ENCODE measurements around the gene EXOC4. TPM values are rescaled to one million over a fixed set of nuclear protein-coding genes. Genes with fewer than 3 reads are reported as not detected.

EXOC4 gene
- total RNA-seq, 4 donors from 2014 or later = 36.6 to 64.0 (median 57.4) TPM

- TF ChIP-seq POLR2A (IDR thresholded peaks at IDR 0.05; ENCODE audit: low read depth) (no peak), POLR2AphosphoS5 (IDR thresholded peaks at IDR 0.05) (no peak), CTCF (IDR thresholded peaks at IDR 0.05) (no peak), EP300 (IDR thresholded peaks at IDR 0.05) (no peak)
- intact Hi-C loops (cut with DNase I) = no loop called here
- no peaks in the 10 kb centered on the region for H3K27me3 ChIP-seq
- no peaks in the 10 kb centered on the region for H3K4me1 ChIP-seq
- no peak overlapping the region for H3K27ac ChIP-seq (replicated peaks in 1 of 4)
- H3K36me3 ChIP-seq = peaks cover 0 to 23% (median 9%) of the 10 kb centered on the region in 4 donors
- DNase-seq (ENCODE audit: extremely low spot score) = no peak
- WGBS = 64% methylated on average over 3 of the region's 3 CpGs
- no peaks in the 10 kb centered on the region for H3K9me3 ChIP-seq
- H3K4me3 ChIP-seq = no peak overlapping the region
These were observed 569.2 kb downstream of the EXOC4 start for GRCh38 chr7:133822001-133822641.

- Histone ChIP-seq H3K36me3 (peaks cover 0 to 16% (median 7%) of the 10 kb centered on the region in 4 donors), H3K27me3 (no peaks in the 10 kb centered on the region), H3K27ac (replicated peaks in 1 of 4) (no peak overlapping the region), H3K4me3 (no peak overlapping the region), H3K4me1 (peaks cover 0 to 3% (median 0%) of the 10 kb centered on the region in 4 donors), H3K9me3 (no peaks in the 10 kb centered on the region)
- no peak for DNase-seq (ENCODE audit: extremely low spot score)
- TF ChIP-seq POLR2AphosphoS5 (IDR thresholded peaks at IDR 0.05) (no peak), CTCF (IDR thresholded peaks at IDR 0.05) (no peak), EP300 (IDR thresholded peaks at IDR 0.05) (no peak), POLR2A (IDR thresholded peaks at IDR 0.05; ENCODE audit: low read depth) (no peak)
- 95% methylated on average over 4 of the region's 4 CpGs for WGBS
- intact Hi-C loops (cut with DNase I) = no loop called here
These were observed 570.1 kb downstream of the EXOC4 start for GRCh38 chr7:133822868-133823552.

GRCh38 chr7:133824132-133824531 lies 571.3 kb downstream of the EXOC4 start:
- Histone ChIP-seq H3K9me3 (no peaks in the 10 kb centered on the region), H3K4me3 (no peak overlapping the region), H3K27ac (replicated peaks in 1 of 4) (no peak overlapping the region), H3K27me3 (no peaks in the 10 kb centered on the region), H3K36me3 (peaks cover 0 to 5% (median 0%) of the 10 kb centered on the region in 4 donors), H3K4me1 (peaks cover 0 to 3% (median 0%) of the 10 kb centered on the region in 4 donors)
- no peak for DNase-seq (ENCODE audit: extremely low spot score)
- intact Hi-C loops (cut with DNase I) = no loop called here
- 80% methylated on average over 6 of the region's 6 CpGs for WGBS
- no peak for TF ChIP-seq EP300 (IDR thresholded peaks at IDR 0.05)
- TF ChIP-seq CTCF (IDR thresholded peaks at IDR 0.05) = no peak
- TF ChIP-seq POLR2AphosphoS5 (IDR thresholded peaks at IDR 0.05) = no peak
- TF ChIP-seq POLR2A (IDR thresholded peaks at IDR 0.05; ENCODE audit: low read depth) = no peak

GRCh38 chr7:133827707-133828623 lies 575.1 kb downstream of the EXOC4 start:
- Histone ChIP-seq H3K4me3 (no peak overlapping the region), H3K27ac (replicated peaks in 1 of 4) (no peak overlapping the region), H3K36me3 (no peaks in the 10 kb centered on the region), H3K4me1 (peaks cover 0 to 3% (median 0%) of the 10 kb centered on the region in 4 donors), H3K27me3 (no peaks in the 10 kb centered on the region), H3K9me3 (peaks cover 0 to 8% (median 0%) of the 10 kb centered on the region in 4 donors)
- no peak for TF ChIP-seq POLR2A (IDR thresholded peaks at IDR 0.05; ENCODE audit: low read depth)
- TF ChIP-seq POLR2AphosphoS5 (IDR thresholded peaks at IDR 0.05) = no peak
- TF ChIP-seq EP300 (IDR thresholded peaks at IDR 0.05) = no peak
- no peak for TF ChIP-seq CTCF (IDR thresholded peaks at IDR 0.05)
- 61% methylated on average over 7 of the region's 7 CpGs for WGBS
- no peak for DNase-seq (ENCODE audit: extremely low spot score)
- intact Hi-C loops (cut with DNase I) = no loop called here
